Testis (tissue), 3 donors: Measurements from ENCODE around the gene OLFML2A. TPM values are rescaled to one million over a fixed set of nuclear protein-coding genes. Genes with fewer than 3 reads are reported as not detected.

Experiments used
- DNase-seq: peaks from one replicate; pipeline ENCODE4 v3.0.0-alpha.2; 2019
- H3K27ac ChIP-seq, 2 donors: fragments of 200-600 bp; sonication (generic); one replicate each; pipeline ENCODE4 v1.5.1; 2019
- H3K27me3 ChIP-seq: fragments of 200-600 bp; sonication (generic); one replicate; pipeline ENCODE4 v1.5.1; 2019
- H3K36me3 ChIP-seq: fragments of 200-600 bp; sonication (generic); one replicate; pipeline ENCODE4 v1.5.1; 2017; ENCODE audit warnings: low read depth; ENCODE audit errors: missing control alignments
- H3K4me1 ChIP-seq: fragments of 200-600 bp; sonication (generic); one replicate; pipeline ENCODE4 v1.5.1; 2019
- H3K4me3 ChIP-seq, 2 donors: fragments of 200-600 bp; sonication (generic); one replicate each; pipeline ENCODE4 v1.5.1; 2017 to 2019
- H3K9me3 ChIP-seq: fragments of 200-600 bp; sonication (generic); one replicate; pipeline ENCODE4 v1.5.1; 2017
- POLR2A ChIP-seq: fragments of 450-650 bp; IDR thresholded peaks from one replicate; pipeline ENCODE4 v1.6.1; 2017; ENCODE audit warnings: antibody characterized with exemption, mild to moderate bottlenecking, moderate library complexity
- WGBS, 2 donors: methylation state at CpG; one replicate each; pipeline ENCODE4 v1.1.5; 2018; 5-methylcytosine and 5-hydroxymethylcytosine counted together
- intact Hi-C: fragments of 100-400 bp; cut with DNase I; formaldehyde crosslinking; loops from one replicate; pipeline ENCODE4 v1.15.1; 2023; ENCODE audit warnings: low total_unique reads
- polyA plus RNA-seq: library from polyadenylated mRNA; stranded (reverse); fragments of 350-450 nt; fragmentation: Illumina TruSeq; extraction: RNeasy Lipid Tissue Mini Kit (QIAGEN cat#74804); gene quantifications from one replicate; pipeline ENCODE4 v1.2.3, GENCODE V29; 2014; ENCODE audit warnings: low read depth, low replicate concordance; ENCODE audit not compliant: insufficient read depth
- total RNA-seq, 2 donors: library from RNA; depleted of rRNA; stranded (reverse); fragments of >200 nt; gene quantifications; one replicate each; pipeline ENCODE4 v1.2.3, GENCODE V29; 2016
- TF ChIP-seq, protein P1 (sequence below), 3 experiments: fragments of 450-650 bp in 2 of 3; fragments of 200-600 bp in 1 of 3; sonication (generic) in 1 of 3; IDR thresholded peaks; one replicate each; pipeline ENCODE4 v1.5.1; 2016 to 2019; ENCODE audit warnings: antibody characterized with exemption in 3 of 3, mild to moderate bottlenecking in 2 of 3, moderate library complexity in 1 of 3

The OLFML2A gene
- total and polyA plus RNA-seq, 3 donors from 2014 or later = 2.6 to 5.2 (median 4.0) TPM

DNA sequence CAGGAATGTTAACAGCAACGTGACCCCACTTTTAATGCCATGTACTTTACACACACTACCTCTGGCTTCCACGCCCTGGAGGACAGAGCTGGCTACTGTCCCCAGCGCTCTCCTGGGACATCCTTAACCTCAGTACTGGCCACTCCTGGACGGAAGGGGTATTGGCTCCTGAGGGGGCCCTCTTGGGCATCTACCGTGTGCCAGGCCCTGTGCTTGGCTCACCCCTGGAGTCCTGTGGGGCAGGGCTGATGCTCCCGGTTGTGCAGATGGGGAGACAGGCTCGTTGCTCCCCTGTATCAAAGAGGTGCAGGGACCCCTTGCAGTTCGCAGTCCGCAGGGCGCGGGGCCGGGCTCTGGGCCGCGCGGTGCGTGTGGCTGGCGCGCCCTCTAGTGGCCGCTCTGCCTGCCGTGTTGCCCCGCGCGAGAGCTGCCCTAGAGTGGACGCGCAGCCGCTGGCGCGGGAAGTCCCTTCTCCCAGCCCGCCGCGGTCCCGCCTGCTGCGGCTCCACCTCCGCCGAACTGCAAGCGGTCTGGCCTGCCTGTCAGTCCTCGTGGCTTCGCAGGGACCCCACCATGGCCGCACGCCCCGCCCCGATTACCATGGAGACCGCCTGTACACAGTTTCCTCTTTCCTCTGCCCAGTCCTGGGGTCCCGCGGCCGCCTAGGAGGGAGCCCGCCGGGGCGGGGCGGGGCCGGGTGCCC lies 76.0 kb downstream of the OLFML2A start, which contains the start of gene WDR38:
Gene WDR38, plus strand, starts transcription at position 632 of the 703 bp plus-strand sequence. CDS start 72 bp downstream, outside the sequence.
- H3K36me3 ChIP-seq = no peaks in the 10 kb centered on the region
- H3K9me3 ChIP-seq = no peaks in the 10 kb centered on the region
- intact Hi-C loops = loop anchor here (2.0 kb wide), 1 partner anchor 80 kb away; no protein-coding TSS in a partner anchor
- TF ChIP-seq POLR2A = no peak
- TF ChIP-seq, protein P1, sequence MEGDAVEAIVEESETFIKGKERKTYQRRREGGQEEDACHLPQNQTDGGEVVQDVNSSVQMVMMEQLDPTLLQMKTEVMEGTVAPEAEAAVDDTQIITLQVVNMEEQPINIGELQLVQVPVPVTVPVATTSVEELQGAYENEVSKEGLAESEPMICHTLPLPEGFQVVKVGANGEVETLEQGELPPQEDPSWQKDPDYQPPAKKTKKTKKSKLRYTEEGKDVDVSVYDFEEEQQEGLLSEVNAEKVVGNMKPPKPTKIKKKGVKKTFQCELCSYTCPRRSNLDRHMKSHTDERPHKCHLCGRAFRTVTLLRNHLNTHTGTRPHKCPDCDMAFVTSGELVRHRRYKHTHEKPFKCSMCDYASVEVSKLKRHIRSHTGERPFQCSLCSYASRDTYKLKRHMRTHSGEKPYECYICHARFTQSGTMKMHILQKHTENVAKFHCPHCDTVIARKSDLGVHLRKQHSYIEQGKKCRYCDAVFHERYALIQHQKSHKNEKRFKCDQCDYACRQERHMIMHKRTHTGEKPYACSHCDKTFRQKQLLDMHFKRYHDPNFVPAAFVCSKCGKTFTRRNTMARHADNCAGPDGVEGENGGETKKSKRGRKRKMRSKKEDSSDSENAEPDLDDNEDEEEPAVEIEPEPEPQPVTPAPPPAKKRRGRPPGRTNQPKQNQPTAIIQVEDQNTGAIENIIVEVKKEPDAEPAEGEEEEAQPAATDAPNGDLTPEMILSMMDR (IDR thresholded peaks at IDR 0.05) = peak; percentile 96 to 99 (median 98)
- H3K4me1 ChIP-seq = peaks cover 11% of the 10 kb centered on the region
- peak; percentile 81 for DNase-seq
- WGBS, 2 donors = 2 to 12% methylated on average over 3 to 39 of the region's 51 CpGs
- H3K27ac ChIP-seq = peak within 1 kb of the TSS in 1 of 2 donors; percentile 59
- H3K27me3 ChIP-seq = no peaks in the 10 kb centered on the region
- H3K4me3 ChIP-seq = peak within 1 kb of the TSS; percentile 52 to 60

DNA sequence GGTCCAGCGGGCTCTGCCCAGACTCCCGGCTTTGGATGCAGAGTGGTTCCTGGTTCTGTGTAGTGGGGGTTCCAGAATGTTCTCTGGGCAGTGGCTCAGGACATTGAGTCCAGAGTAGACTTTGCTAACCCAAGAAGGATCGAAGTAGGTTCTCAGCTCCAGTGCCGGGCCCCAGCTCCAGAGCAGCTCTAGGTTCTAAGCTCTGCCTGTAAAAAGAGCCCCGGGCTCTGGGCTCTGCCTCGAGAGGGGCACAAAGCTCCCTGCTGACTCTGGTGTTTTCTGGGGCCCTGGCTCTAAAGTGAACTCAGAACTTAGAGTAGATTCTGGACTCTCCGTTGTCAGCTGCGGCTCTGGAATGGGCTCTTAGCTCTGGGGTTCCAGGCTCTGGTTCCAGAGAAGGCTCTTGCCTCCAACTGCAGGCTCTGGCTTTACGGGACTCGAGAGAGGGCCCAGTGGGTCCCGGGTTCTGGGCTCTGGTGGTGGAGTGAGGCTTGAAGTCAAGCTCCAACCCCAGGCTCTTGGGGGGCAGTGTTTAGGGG lies 76.7 kb downstream of the OLFML2A start:
- no peaks in the 10 kb centered on the region for H3K36me3 ChIP-seq
- no peaks in the 10 kb centered on the region for H3K27me3 ChIP-seq
- intact Hi-C loops = loop anchor here (2.0 kb wide), 1 partner anchor 81 kb away; no protein-coding TSS in a partner anchor
- H3K27ac ChIP-seq = peak overlapping the region in 1 of 2 donors; percentile 59
- no peak for TF ChIP-seq POLR2A
- TF ChIP-seq, protein P1 (IDR thresholded peaks at IDR 0.05) = no peak
- 20 to 58% methylated on average over 3 to 11 of the region's 11 CpGs for whole genome bisulfite sequencing, 2 donors
- peak overlapping the region; percentile 52 to 60 for H3K4me3 ChIP-seq
- H3K4me1 ChIP-seq = peaks cover 11% of the 10 kb centered on the region
- H3K9me3 ChIP-seq = no peaks in the 10 kb centered on the region
- DNase-seq = no peak

DNA sequence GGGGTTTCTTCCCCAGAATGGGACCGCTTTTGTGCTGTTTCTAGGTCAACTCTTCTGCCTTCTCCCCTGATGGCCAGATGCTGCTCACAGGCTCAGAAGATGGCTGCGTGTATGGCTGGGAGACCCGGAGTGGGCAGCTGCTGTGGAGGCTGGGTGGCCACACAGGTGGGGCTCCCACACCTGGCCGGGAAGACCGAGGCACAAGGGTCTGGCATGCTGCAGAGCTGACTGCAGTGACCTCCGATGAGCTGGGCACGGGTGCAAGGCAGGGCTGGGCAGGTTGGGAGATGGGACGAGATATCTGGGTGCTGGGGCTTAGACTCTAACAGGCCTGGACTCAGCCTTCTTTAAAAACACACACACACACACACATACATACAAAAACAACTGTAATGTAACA lies 77.2 kb downstream of the OLFML2A start:
- H3K4me3 ChIP-seq = no peak overlapping the region
- no peak for DNase-seq
- H3K27ac ChIP-seq = no peak overlapping the region
- no peaks in the 10 kb centered on the region for H3K9me3 ChIP-seq
- peaks cover 11% of the 10 kb centered on the region for H3K4me1 ChIP-seq
- H3K27me3 ChIP-seq = no peaks in the 10 kb centered on the region
- TF ChIP-seq, protein P1 (IDR thresholded peaks at IDR 0.05) = no peak
- intact Hi-C loops = no loop called here
- WGBS, 2 donors = 77 to 90% methylated on average over 6 to 8 of the region's 8 CpGs
- H3K36me3 ChIP-seq = no peaks in the 10 kb centered on the region

DNA sequence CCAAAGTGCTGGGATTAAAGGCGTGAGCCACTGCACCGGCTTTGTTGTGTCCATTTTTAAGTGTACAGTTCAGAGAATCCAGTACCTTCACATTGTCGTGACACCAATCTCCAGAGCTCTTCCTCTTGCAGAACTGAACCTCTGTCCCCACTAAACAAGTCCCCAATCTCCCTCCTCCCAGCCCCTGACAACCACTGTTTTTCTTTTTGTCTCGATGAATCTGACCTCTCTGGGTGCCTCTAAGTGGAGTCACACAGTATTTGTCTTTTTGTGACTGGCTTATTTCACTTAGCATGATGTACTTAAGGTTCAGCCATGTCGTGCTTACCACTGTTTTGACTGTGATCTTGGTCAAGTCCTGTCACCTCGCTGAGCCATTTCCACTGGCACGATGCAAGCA lies 77.9 kb downstream of the OLFML2A start:
- Histone ChIP-seq H3K36me3 (no peaks in the 10 kb centered on the region), H3K4me3 (no peak overlapping the region), H3K4me1 (peaks cover 12% of the 10 kb centered on the region), H3K27ac (no peak overlapping the region), H3K9me3 (no peaks in the 10 kb centered on the region), H3K27me3 (no peaks in the 10 kb centered on the region)
- DNase-seq = no peak
- 74 to 75% methylated on average over 7 of the region's 7 CpGs for WGBS, 2 donors
- TF ChIP-seq, protein P1 (IDR thresholded peaks at IDR 0.05) = no peak
- TF ChIP-seq POLR2A = no peak
- intact Hi-C loops = no loop called here
